Uterus (tissue), 4 donors: Measurements from ENCODE around the gene UNC13B. TPM values are rescaled to one million over a fixed set of nuclear protein-coding genes. Genes with fewer than 3 reads are reported as not detected.

ENCODE experiments used
- DNase-seq, 2 donors: peaks; one replicate each; pipeline ENCODE4 v3.0.0-alpha.2; 2019 to 2020
- H3K27ac ChIP-seq, 2 donors: fragments of 200-600 bp; sonication (generic); 1 replicate in 1 of 2; 2 replicates in 1 of 2; pipeline ENCODE4 v1.5.1; 2016 to 2018
- H3K27me3 ChIP-seq, 2 donors: fragments of 200-600 bp; sonication (generic); one replicate each; pipeline ENCODE4 v1.5.1; 2018 to 2019; ENCODE audit warnings: control low read depth in 1 of 2
- H3K36me3 ChIP-seq, 2 donors: fragments of 200-600 bp; sonication (generic); one replicate each; pipeline ENCODE4 v1.5.1; 2019; ENCODE audit warnings: control low read depth in 1 of 2
- H3K4me1 ChIP-seq, 2 donors: fragments of 200-600 bp; sonication (generic); one replicate each; pipeline ENCODE4 v1.5.1; 2018 to 2019; ENCODE audit warnings: control low read depth in 1 of 2
- H3K4me3 ChIP-seq, 2 donors: fragments of 200-600 bp; sonication (generic); 1 replicate in 1 of 2; 2 replicates in 1 of 2; pipeline ENCODE4 v1.5.1; 2018 to 2019; ENCODE audit warnings: mild to moderate bottlenecking in 1 of 2
- H3K9me3 ChIP-seq, 2 donors: fragments of 200-600 bp; sonication (generic); one replicate each; pipeline ENCODE4 v1.5.1; 2019; ENCODE audit warnings: control low read depth in 1 of 2
- POLR2A ChIP-seq, 2 donors: fragments of 450-650 bp; IDR thresholded peaks; one replicate each; pipeline ENCODE4 v1.6.1; 2016; ENCODE audit warnings: antibody characterized with exemption in 2 of 2, mild to moderate bottlenecking in 1 of 2, moderate library complexity in 1 of 2
- intact Hi-C: fragments of 100-400 bp; cut with DNase I; formaldehyde crosslinking; loops from one replicate; pipeline ENCODE4 v1.15.1; 2023; ENCODE audit warnings: low total_unique reads
- total RNA-seq, 4 donors: library from RNA; depleted of rRNA in 3 of 4; stranded (reverse); fragments of >200 nt in 3 of 4; gene quantifications; one replicate each; pipeline versions ENCODE4 v1.1.0 to v1.2.4, GENCODE V29; 2014 to 2023
- TF ChIP-seq, protein P1 (sequence below), 4 experiments: fragments of 200-600 bp in 2 of 4; fragments of 450-650 bp in 2 of 4; sonication (generic) in 2 of 4; IDR thresholded peaks; one replicate each; pipeline ENCODE4 v1.5.1; 2016 to 2019; ENCODE audit warnings: antibody characterized with exemption in 4 of 4, mild to moderate bottlenecking in 2 of 4, moderate library complexity in 1 of 4
- donor health status: DM: yes; HTN: yes; CAD: no.

Gene UNC13B
- total RNA-seq, 4 donors from 2014 or later: 11.2 to 37.1 (median 14.6) TPM

DNA sequence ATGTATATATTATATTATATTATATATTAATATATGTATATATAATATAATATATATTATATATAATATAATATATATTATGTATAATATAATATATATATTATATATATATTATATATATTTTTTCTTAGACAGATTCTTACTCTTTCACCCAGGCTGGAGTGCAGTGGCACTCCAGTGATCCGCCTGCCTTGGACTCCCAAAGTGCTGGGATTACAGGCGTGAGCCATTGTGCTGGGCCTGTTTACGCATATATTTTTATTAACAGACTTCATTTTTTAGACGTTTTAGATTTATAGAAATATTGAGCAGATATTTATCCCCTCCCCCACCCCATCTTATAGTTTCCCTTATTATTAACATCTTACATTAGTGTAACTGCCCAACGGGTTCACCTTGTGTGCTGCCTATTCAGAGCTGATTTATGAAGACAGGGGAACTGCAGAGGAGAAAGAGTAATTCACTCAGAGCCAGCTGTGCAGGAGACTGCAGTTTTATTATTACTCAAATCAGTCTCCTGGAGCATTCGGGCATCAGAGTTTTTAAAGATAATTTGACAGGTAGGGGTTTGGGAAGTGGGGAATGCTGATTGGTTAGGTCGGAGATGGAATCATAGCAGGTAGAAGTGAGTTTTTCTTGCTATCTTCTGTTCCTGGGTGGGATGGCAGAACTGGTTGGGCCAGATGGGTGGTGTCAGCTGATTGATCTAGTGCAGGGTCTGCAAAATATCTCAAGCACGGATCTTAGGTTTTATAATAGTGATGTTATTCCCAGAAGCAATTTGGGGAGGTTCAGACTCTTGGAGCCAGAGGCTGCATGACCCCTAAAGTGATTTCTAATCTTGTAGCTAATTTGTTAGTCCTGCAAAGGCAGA lies 93.4 kb downstream of the UNC13B start:
- Histone ChIP-seq H3K4me3 (no peak overlapping the region), H3K27me3 (no peaks in the 10 kb centered on the region), H3K9me3 (no peaks in the 10 kb centered on the region), H3K36me3 (no peaks in the 10 kb centered on the region), H3K27ac (no peak overlapping the region), H3K4me1 (no peaks in the 10 kb centered on the region)
- DNase-seq: no peak
- TF ChIP-seq, protein P1, sequence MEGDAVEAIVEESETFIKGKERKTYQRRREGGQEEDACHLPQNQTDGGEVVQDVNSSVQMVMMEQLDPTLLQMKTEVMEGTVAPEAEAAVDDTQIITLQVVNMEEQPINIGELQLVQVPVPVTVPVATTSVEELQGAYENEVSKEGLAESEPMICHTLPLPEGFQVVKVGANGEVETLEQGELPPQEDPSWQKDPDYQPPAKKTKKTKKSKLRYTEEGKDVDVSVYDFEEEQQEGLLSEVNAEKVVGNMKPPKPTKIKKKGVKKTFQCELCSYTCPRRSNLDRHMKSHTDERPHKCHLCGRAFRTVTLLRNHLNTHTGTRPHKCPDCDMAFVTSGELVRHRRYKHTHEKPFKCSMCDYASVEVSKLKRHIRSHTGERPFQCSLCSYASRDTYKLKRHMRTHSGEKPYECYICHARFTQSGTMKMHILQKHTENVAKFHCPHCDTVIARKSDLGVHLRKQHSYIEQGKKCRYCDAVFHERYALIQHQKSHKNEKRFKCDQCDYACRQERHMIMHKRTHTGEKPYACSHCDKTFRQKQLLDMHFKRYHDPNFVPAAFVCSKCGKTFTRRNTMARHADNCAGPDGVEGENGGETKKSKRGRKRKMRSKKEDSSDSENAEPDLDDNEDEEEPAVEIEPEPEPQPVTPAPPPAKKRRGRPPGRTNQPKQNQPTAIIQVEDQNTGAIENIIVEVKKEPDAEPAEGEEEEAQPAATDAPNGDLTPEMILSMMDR (IDR thresholded peaks at IDR 0.05): no peak
- no peak for TF ChIP-seq POLR2A (IDR thresholded peaks at IDR 0.05)
- intact Hi-C loops: loop anchor here (5.0 to 10.0 kb wide), 2 partner anchors 138 to 220 kb away; partner anchors contain the start of gene ATOSB

DNA sequence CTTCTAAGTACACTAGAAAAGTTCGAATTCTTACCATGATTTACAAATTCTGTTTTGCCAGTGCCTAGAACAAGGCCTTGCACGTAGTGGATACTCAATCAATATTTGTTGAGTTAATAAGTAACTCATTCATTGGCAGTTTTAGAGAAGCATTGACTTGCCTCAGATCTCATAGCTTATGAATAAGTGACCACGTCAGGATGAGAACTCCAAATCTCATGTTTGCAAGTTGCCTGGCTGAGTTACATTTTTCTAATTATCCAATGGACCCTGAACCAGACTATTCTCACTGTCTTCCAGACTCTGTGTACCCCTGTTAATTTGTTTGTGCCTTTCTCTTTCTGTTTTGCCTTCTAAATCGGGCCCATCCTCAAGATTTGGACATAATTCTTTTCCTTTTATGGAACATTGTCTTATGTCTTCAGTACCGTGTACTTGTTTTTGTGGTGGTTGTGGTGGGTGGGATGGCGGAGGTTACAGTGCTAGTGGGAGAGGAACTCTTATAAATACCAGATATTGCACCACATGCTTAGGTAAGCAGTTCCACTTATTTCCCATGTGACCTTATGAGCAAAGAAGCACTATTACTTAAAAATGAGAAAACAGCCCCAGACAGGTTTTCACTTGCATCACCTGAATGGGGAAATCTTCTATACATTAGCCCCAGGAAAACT lies 96.3 kb downstream of the UNC13B start:
- no peak overlapping the region for H3K27ac ChIP-seq
- H3K4me3 ChIP-seq: no peak overlapping the region
- no peaks in the 10 kb centered on the region for H3K36me3 ChIP-seq
- no peak for DNase-seq
- TF ChIP-seq POLR2A (IDR thresholded peaks at IDR 0.05): no peak
- TF ChIP-seq, protein P1 (IDR thresholded peaks at IDR 0.05): no peak
- intact Hi-C loops: loop anchor here (5.0 to 10.0 kb wide), 2 partner anchors 141 to 217 kb away; partner anchors contain the start of gene ATOSB
- no peaks in the 10 kb centered on the region for H3K4me1 ChIP-seq
- H3K27me3 ChIP-seq: no peaks in the 10 kb centered on the region
- H3K9me3 ChIP-seq: no peaks in the 10 kb centered on the region

DNA sequence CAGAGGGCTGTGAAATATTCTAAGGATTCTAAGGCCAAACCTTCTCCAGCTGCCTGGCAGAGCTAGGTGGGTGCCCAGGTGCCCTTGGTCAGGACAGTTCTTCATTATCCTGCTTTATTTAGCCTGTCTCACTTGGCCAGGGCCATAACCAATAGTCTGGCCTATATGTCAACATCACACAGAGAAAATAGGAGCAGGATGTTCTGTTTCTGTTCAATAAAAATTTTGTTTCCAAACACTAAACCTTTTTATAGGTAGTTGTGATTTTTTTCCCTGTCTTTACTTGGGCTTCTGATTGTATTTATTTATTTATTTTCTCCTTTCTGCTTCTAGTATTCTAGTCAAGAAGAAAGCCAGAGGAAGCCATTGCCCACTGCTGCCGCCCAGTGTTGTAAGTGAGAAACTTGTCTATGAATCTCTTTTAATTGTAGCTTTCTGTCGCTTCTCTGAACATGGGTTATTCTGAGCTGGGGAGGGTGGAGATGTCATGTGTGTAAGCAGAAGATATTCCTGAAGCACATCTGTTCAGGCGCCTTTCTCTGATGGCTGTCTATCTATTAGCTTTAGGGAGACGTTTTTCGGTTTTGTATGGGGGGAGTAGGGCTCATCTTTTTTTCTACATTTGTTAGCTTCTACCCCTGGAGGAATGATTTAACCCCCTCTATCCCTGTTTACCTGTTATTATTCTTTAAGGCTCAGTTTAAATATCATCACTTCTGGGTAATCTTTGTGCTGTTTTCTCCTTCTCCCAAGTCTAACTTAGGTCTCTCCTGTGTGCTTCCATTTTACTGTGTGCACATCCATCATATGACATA lies 97.1 kb downstream of the UNC13B start:
- no peaks in the 10 kb centered on the region for H3K4me1 ChIP-seq
- peak; percentile 70 to 74 for DNase-seq
- H3K36me3 ChIP-seq: no peaks in the 10 kb centered on the region
- no peaks in the 10 kb centered on the region for H3K9me3 ChIP-seq
- no peak overlapping the region for H3K27ac ChIP-seq
- no peak overlapping the region for H3K4me3 ChIP-seq
- intact Hi-C loops: loop anchor here (5.0 to 10.0 kb wide), 2 partner anchors 142 to 216 kb away; partner anchors contain the start of gene ATOSB
- H3K27me3 ChIP-seq: no peaks in the 10 kb centered on the region
- no peak for TF ChIP-seq POLR2A (IDR thresholded peaks at IDR 0.05)
- TF ChIP-seq, protein P1 (IDR thresholded peaks at IDR 0.05): peak; percentile 42 to 74 (median 68)

DNA sequence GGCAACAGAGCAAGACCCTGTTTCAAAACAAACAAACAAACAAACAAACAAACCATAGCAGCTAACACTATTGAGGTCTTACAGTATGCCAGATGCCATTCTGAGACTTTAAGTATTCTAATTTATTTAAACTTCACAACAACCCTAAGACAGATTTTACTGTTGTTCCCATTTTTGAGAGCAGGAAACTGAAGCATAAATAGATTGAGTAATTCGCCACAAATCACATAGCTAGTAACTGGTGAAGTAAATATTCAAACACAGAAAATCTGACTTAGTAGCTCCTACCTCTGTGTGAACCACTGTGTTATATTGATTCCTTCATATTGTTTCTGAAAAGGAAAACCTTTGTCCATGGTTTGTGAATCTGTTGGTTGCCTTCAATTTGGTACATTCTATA lies 98.4 kb downstream of the UNC13B start:
- intact Hi-C loops: no loop called here
- Histone ChIP-seq H3K27me3 (no peaks in the 10 kb centered on the region), H3K9me3 (no peaks in the 10 kb centered on the region), H3K4me1 (no peaks in the 10 kb centered on the region), H3K36me3 (no peaks in the 10 kb centered on the region), H3K27ac (no peak overlapping the region), H3K4me3 (no peak overlapping the region)
- TF ChIP-seq POLR2A (IDR thresholded peaks at IDR 0.05): no peak
- TF ChIP-seq, protein P1 (IDR thresholded peaks at IDR 0.05): no peak
- no peak for DNase-seq
